Endothelial cell of umbilical vein (primary cell): ENCODE measurements around the gene MRPS6. TPM values are rescaled to one million over a fixed set of nuclear protein-coding genes. Genes with fewer than 3 reads are reported as not detected.

Experiments used
- BruUV-seq: library from RNA; stranded (reverse); fragments of 400-500 nt; replicated peaks from 2 replicates; lab custom pipeline; 2021; lab: Mats Ljungman, UMichigan
- CTCF ChIA-PET: fragments of 300-600, 350-600 bp; sonication (Branson Sonifier 250); formaldehyde crosslinking; loops from one replicate; lab custom pipeline; 2021; ENCODE audit warnings: antibody characterized with exemption, inconsistent platforms; lab: Charles Lee
- POLR2A ChIA-PET: fragments of 300-600, 350-600 bp; sonication (Branson Sonifier 250); formaldehyde crosslinking; loops from one replicate; lab custom pipeline; 2021; ENCODE audit warnings: antibody characterized with exemption, inconsistent platforms; lab: Charles Lee
- DNase-seq: peaks from one replicate; pipeline ENCODE4 v3.0.0-alpha.2; 2011; ENCODE audit warnings: low read depth, low spot score
- FAIRE-seq: peaks from 2 replicates; lab custom pipeline; 2011; peaks lifted over from hg19 to GRCh38; lab: Jason Lieb, UNC
- H2AFZ ChIP-seq: 2 replicates; pipeline ENCODE4 v1.6.0; 2012; ENCODE audit warnings: low read depth, low read length, control low read depth, inconsistent platforms
- H3K27ac ChIP-seq: 2 replicates; pipeline ENCODE4 v1.5.1; 2011; ENCODE audit warnings: low read depth, mild to moderate bottlenecking, control low read depth, low read length, moderate library complexity; ENCODE audit not compliant: insufficient read depth
- H3K27me3 ChIP-seq, 2 experiments: 2 replicates each; pipeline versions ENCODE4 v1.6.0 to v1.6.1; 2011; ENCODE audit warnings: low read length in 2 of 2, mixed read lengths in 1 of 2; ENCODE audit not compliant: control insufficient read depth in 2 of 2, insufficient read depth in 2 of 2
- H3K36me3 ChIP-seq, 2 experiments: 2 replicates in 1 of 2; 3 replicates in 1 of 2; pipeline ENCODE4 v1.5.1; 2011; ENCODE audit warnings: low read length in 2 of 2, mild to moderate bottlenecking in 1 of 2, moderate library complexity in 1 of 2; ENCODE audit not compliant: control insufficient read depth in 2 of 2, insufficient read depth in 2 of 2; ENCODE audit errors: extremely low read depth in 1 of 2
- H3K4me1 ChIP-seq: 3 replicates; pipeline ENCODE4 v1.5.1; 2011; ENCODE audit warnings: mild to moderate bottlenecking, low read length; ENCODE audit not compliant: control insufficient read depth, insufficient read depth; ENCODE audit errors: extremely low read depth
- H3K4me2 ChIP-seq: 2 replicates; pipeline ENCODE4 v1.6.1; 2011; ENCODE audit warnings: low read length, control low read depth, mixed read lengths; ENCODE audit not compliant: insufficient read depth
- H3K4me3 ChIP-seq, 3 experiments: fragments of 200-600 bp in 1 of 3; sonication (generic), shearing (Covaris generic) in 1 of 3; replicated peaks in 1 of 3; 2 replicates each; pipeline ENCODE4 v1.5.1; 2011 to 2016; ENCODE audit warnings: control low read depth in 3 of 3, low read length in 3 of 3, mild to moderate bottlenecking in 2 of 3, inconsistent platforms in 1 of 3, low read depth in 1 of 3, moderate library complexity in 1 of 3; ENCODE audit not compliant: insufficient read depth in 1 of 3
- H3K79me2 ChIP-seq: 2 replicates; pipeline ENCODE4 v1.6.0; 2012; ENCODE audit warnings: low read length, inconsistent platforms; ENCODE audit not compliant: control insufficient read depth, insufficient read depth
- H3K9ac ChIP-seq: replicated peaks from 2 replicates; pipeline ENCODE3; 2011; ENCODE audit warnings: low read length, control low read depth; ENCODE audit not compliant: insufficient read depth; ENCODE audit errors: extremely low read depth
- H3K9me1 ChIP-seq: replicated peaks from 3 replicates; pipeline ENCODE4 v1.6.0; 2011; ENCODE audit warnings: mild to moderate bottlenecking, low read length; ENCODE audit not compliant: control insufficient read depth, insufficient read depth; ENCODE audit errors: extremely low read depth
- H3K9me3 ChIP-seq: replicated peaks from 2 replicates; pipeline ENCODE4 v1.5.1; 2012; ENCODE audit warnings: low read length, inconsistent platforms; ENCODE audit not compliant: control insufficient read depth, insufficient read depth
- H4K20me1 ChIP-seq: replicated peaks from 2 replicates; pipeline ENCODE3; 2011; ENCODE audit warnings: mild to moderate bottlenecking, low read length; ENCODE audit not compliant: control insufficient read depth, insufficient read depth; ENCODE audit errors: extremely low read depth
- CTCF ChIP-seq, 2 donors: IDR thresholded peaks; 1 replicate in 1 of 2; 2 replicates in 1 of 2; pipeline ENCODE4 v1.5.1; 2011; ENCODE audit warnings: low read length in 2 of 2, mild to moderate bottlenecking in 2 of 2, moderate library complexity in 2 of 2, control low read depth in 1 of 2, inconsistent platforms in 1 of 2, low read depth in 1 of 2; ENCODE audit not compliant: insufficient read depth in 1 of 2; ENCODE audit errors: extremely low read depth in 1 of 2
- EZH2 ChIP-seq: IDR thresholded peaks from 2 replicates; pipeline ENCODE4 v1.6.1; 2012; ENCODE audit warnings: borderline replicate concordance, low read depth, mild to moderate bottlenecking, moderate library complexity, low read length, inconsistent platforms; ENCODE audit not compliant: severe bottlenecking
- FOS ChIP-seq: IDR thresholded peaks from 2 replicates; pipeline ENCODE4 v1.6.1; 2011; ENCODE audit warnings: mild to moderate bottlenecking, low read length, moderate library complexity, borderline replicate concordance; ENCODE audit not compliant: insufficient read depth
- GATA2 ChIP-seq: IDR thresholded peaks from 2 replicates; pipeline ENCODE4 v1.7.0; 2011; ENCODE audit warnings: low read depth, mild to moderate bottlenecking, moderate library complexity, mixed read lengths, low read length; ENCODE audit not compliant: insufficient read length, insufficient read depth
- JUN ChIP-seq: IDR thresholded peaks from 2 replicates; pipeline ENCODE4 v1.6.1; 2011; ENCODE audit warnings: borderline replicate concordance, low read depth; ENCODE audit not compliant: insufficient read length, insufficient read depth
- MAX ChIP-seq: IDR thresholded peaks from 2 replicates; pipeline ENCODE4 v1.6.1; 2011; ENCODE audit not compliant: insufficient read depth, insufficient read length
- MYC ChIP-seq: IDR thresholded peaks from one replicate; pipeline ENCODE4 v1.6.1; 2011; ENCODE audit warnings: mild to moderate bottlenecking, low read depth, low read length
- POLR2A ChIP-seq: IDR thresholded peaks from 2 replicates; pipeline ENCODE4 v1.6.1; 2012; ENCODE audit warnings: low read depth, mild to moderate bottlenecking, control low read depth, low read length
- POLR2AphosphoS5 ChIP-seq: IDR thresholded peaks from 2 replicates; pipeline ENCODE4 v1.6.1; 2012; ENCODE audit warnings: low read depth, mild to moderate bottlenecking, control low read depth, low read length, moderate library complexity; ENCODE audit not compliant: insufficient read depth
- dilution Hi-C: fragments of 300-500 bp; cut with MboI; formaldehyde crosslinking; loops from one replicate; pipeline ENCODE4 v1.15.0; 2019; ENCODE audit warnings: low sequenced_read_pairs; ENCODE audit not compliant: extremely low pct_ligation_motif_present
- intact Hi-C: fragments of 100-400 bp; cut with micrococcal nuclease; formaldehyde crosslinking; loops from one replicate; pipeline ENCODE4 v1.10.0; 2022
- polyA plus RNA-seq, 4 experiments: library from polyadenylated mRNA; depleted of rRNA in 3 of 4; stranded (reverse) in 3 of 4; unstranded in 1 of 4; fragments of >200 nt; gene quantifications; 2 replicates each; pipeline versions ENCODE4 v1.2.1 to v1.2.3, GENCODE V29; 2011 to 2012; ENCODE audit warnings: missing spikeins in 1 of 4
- total RNA-seq: library from RNA; stranded (reverse); gene quantifications from 2 replicates; pipeline ENCODE4 v1.2.3, GENCODE V29; 2021

The MRPS6 gene
- total and polyA plus RNA-seq, 2 donors (not counting 3 experiments of a cell fraction or from before 2014, with no cell fraction given): 19.8 to 37.2 TPM

GRCh38 chr21:34097442-34097841 lies 24.1 kb downstream of the MRPS6 start:
- no TSS peak for BruUV-seq

More at GRCh38 chr21:34097442-34097841, 24.1 kb downstream of the MRPS6 start:
- no peaks in the 10 kb centered on the region for H3K9me1 ChIP-seq
- H3K27ac ChIP-seq: no peak overlapping the region
- H3K4me2 ChIP-seq: no peak overlapping the region
- H3K4me1 ChIP-seq: peaks cover 6% of the 10 kb centered on the region
- H3K9ac ChIP-seq: no peak overlapping the region
- ChIA-PET POLR2A (no interaction called here), CTCF (no interaction called here)
- intact Hi-C loops: no loop called here
- FAIRE-seq (no peak), DNase-seq (no peak)
- H3K36me3 ChIP-seq: peaks cover 0 to 3% of the 10 kb centered on the region in 2 experiments
- peaks cover 3% of the 10 kb centered on the region for H4K20me1 ChIP-seq
- TF ChIP-seq MAX: no peak
- TF ChIP-seq JUN: no peak
- TF ChIP-seq CTCF (IDR thresholded peaks at IDR 0.05; ENCODE audit: extremely low read depth in 1 of 2, insufficient read depth in 1 of 2, low read depth in 1 of 2, low read length in 2 of 2): no peak
- no peak for TF ChIP-seq POLR2AphosphoS5
- no peak for TF ChIP-seq EZH2
- no peak for TF ChIP-seq POLR2A
- TF ChIP-seq FOS: no peak
- TF ChIP-seq MYC: no peak
- TF ChIP-seq GATA2: no peak
- no peaks in the 10 kb centered on the region for H3K9me3 ChIP-seq
- H3K79me2 ChIP-seq: peaks cover 18% of the 10 kb centered on the region
- no peak overlapping the region for H3K4me3 ChIP-seq
- dilution Hi-C loops: no loop called here
- no peaks in the 10 kb centered on the region for H3K27me3 ChIP-seq
- H2AFZ ChIP-seq: no peak overlapping the region
